Measurements from ENCODE around the gene ZFP69B. TPM values are rescaled to one million over a fixed set of nuclear protein-coding genes. Genes with fewer than 3 reads are reported as not detected.

Gene ZFP69B
- total and polyA plus RNA-seq, 2 of the 4 experiments (the other 2 are of a cell fraction), result 3.1 to 6.8 TPM

- H3K27me3 ChIP-seq (ENCODE audit: control insufficient read depth, insufficient read depth, low read length), result no peaks in the 10 kb centered on the region
- H3K14ac ChIP-seq (replicated peaks; ENCODE audit: low read depth, low read length), result no peak overlapping the region
- no TSS peak for BruUV-seq (replicated peaks)
- H2BK20ac ChIP-seq (ENCODE audit: low read depth, low read length), result no peak overlapping the region
- ChIA-PET CTCF (interaction anchor here (0.6 to 1.6 kb wide), 15 partner anchors 9 to 261 kb away, joined by 3 to 12 read pairs (median 4); partner anchors contain the start of genes COL9A2 and SMAP2), POLR2A (ENCODE audit: unreplicated experiment) (no interaction called here)
- no peak overlapping the region for H3K56ac ChIP-seq (ENCODE audit: extremely low read depth, insufficient read depth, low read length)
- H3K79me1 ChIP-seq (ENCODE audit: low read depth in 1 of 2, low read length in 2 of 2), result peaks cover 6 to 42% of the 10 kb centered on the region in 2 experiments; a peak in 3 of 4 replicates
- dilution Hi-C loops (cut with HindIII; ENCODE audit: low sequenced_read_pairs, unreplicated experiment) (no loop called here), in situ Hi-C loops (cut with MboI; ENCODE audit: low sequenced_read_pairs) (loop anchor here (5.0 kb wide), 2 partner anchors 68 to 253 kb away; no protein-coding TSS in a partner anchor), intact Hi-C loops (cut with micrococcal nuclease) (loop anchor here (2.0 to 10.0 kb wide), 4 partner anchors 66 to 328 kb away; partner anchors contain the start of gene ZMPSTE24)
- H2BK5ac ChIP-seq (ENCODE audit: low read depth, low read length, poor library complexity, severe bottlenecking), result no peak overlapping the region
- H3K4me3 ChIP-seq (ENCODE audit: insufficient read depth, low read depth, low read length), result no peak overlapping the region
- peaks cover 2% of the 10 kb centered on the region; the same call in 1 of the 2 replicates for H3K4me1 ChIP-seq (ENCODE audit: control insufficient read depth, insufficient read depth, low read length)
- H3K9ac ChIP-seq (ENCODE audit: low read depth, low read length), result no peak overlapping the region
- ATAC-seq (ENCODE audit: low read depth), result peak; percentile 82
- H4K91ac ChIP-seq (ENCODE audit: insufficient read depth, low read depth, low read length), result no peak overlapping the region
- H2BK15ac ChIP-seq (ENCODE audit: low read depth, low read length), result no peak overlapping the region
- H2BK120ac ChIP-seq (ENCODE audit: low read depth, low read length), result no peak overlapping the region
- 0 out of 2 replicates have a peak, but pooled peaks cover 8% of the 10 kb centered on the region for H4K20me1 ChIP-seq (ENCODE audit: insufficient read depth, low read length)
- H3K9me1 ChIP-seq (ENCODE audit: insufficient read depth, low read length), result peaks cover 2% of the 10 kb centered on the region; the same call in 1 of the 2 replicates
- DNase-seq, result peak; percentile 79
- H3K4me2 ChIP-seq (ENCODE audit: low read depth, low read length), result peak overlapping the region; percentile 64
- H3K36me3 ChIP-seq (ENCODE audit: control insufficient read depth, insufficient read depth, low read length), result peaks cover 3% of the 10 kb centered on the region; the same call in 1 of the 2 replicates
- no peaks in the 10 kb centered on the region for H3K9me3 ChIP-seq (ENCODE audit: control insufficient read depth, insufficient read depth, low read length)
- no peak overlapping the region for H3K4ac ChIP-seq (ENCODE audit: low read depth, low read length)
- no peak overlapping the region for H4K5ac ChIP-seq (ENCODE audit: low read depth, low read length)
- H4K8ac ChIP-seq (ENCODE audit: low read depth in 2 of 2, low read length in 2 of 2), result no peak overlapping the region
- no peak overlapping the region for H2AFZ ChIP-seq (replicated peaks; ENCODE audit: low read length, poor library complexity)
- no peak overlapping the region for H2AK5ac ChIP-seq (ENCODE audit: low read depth, low read length)
- WGBS, 2 experiments (ENCODE audit: extremely low coverage in 2 of 2, insufficient read length in 1 of 2), result 93% methylated on average over 3 of the region's 11 CpGs; no CpG with 5 or more reads in 1 of the 2 experiments
- no peak overlapping the region for H3K27ac ChIP-seq (ENCODE audit: insufficient read depth, low read length)
- no peak overlapping the region for H3K23ac ChIP-seq (ENCODE audit: low read depth, low read length)
- H3K18ac ChIP-seq (ENCODE audit: low read depth, low read length), result no peak overlapping the region
- no peak overlapping the region for H2AK9ac ChIP-seq (replicated peaks; ENCODE audit: low read depth, low read length, poor library complexity)
- TF ChIP-seq NFE2L2 (IDR thresholded peaks at IDR 0.05; ENCODE audit: low read depth, low read length) (no peak), RFX5 (IDR thresholded peaks at IDR 0.05; ENCODE audit: low read depth, low read length) (no peak), SMC3 (IDR thresholded peaks at IDR 0.05; ENCODE audit: low read depth, low read length) (peak; percentile 88), RCOR1 (IDR thresholded peaks at IDR 0.05; ENCODE audit: insufficient replicate concordance, low read length) (no peak), POLR2A (IDR thresholded peaks at IDR 0.05; ENCODE audit: low read depth, low read length) (no peak), FOS (IDR thresholded peaks at IDR 0.05; ENCODE audit: low read depth, low read length) (no peak), MAZ (IDR thresholded peaks at IDR 0.05; ENCODE audit: borderline replicate concordance, low read depth, low read length) (no peak), CTCF (conservative IDR thresholded peaks at IDR 0.05; ENCODE audit: low read depth, low read length) (peak; percentile 80), BHLHE40 (IDR thresholded peaks at IDR 0.05; ENCODE audit: low read depth, low read length) (no peak), MAFK (IDR thresholded peaks at IDR 0.05; ENCODE audit: low read depth, low read length) (no peak), RAD21 (IDR thresholded peaks at IDR 0.05; ENCODE audit: low read length) (peak; percentile 90), MXI1 (IDR thresholded peaks at IDR 0.05; ENCODE audit: borderline replicate concordance, low read depth, low read length) (no peak)
- TF ChIP-seq, protein P1, sequence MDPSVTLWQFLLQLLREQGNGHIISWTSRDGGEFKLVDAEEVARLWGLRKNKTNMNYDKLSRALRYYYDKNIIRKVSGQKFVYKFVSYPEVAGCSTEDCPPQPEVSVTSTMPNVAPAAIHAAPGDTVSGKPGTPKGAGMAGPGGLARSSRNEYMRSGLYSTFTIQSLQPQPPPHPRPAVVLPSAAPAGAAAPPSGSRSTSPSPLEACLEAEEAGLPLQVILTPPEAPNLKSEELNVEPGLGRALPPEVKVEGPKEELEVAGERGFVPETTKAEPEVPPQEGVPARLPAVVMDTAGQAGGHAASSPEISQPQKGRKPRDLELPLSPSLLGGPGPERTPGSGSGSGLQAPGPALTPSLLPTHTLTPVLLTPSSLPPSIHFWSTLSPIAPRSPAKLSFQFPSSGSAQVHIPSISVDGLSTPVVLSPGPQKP (IDR thresholded peaks at IDR 0.05; ENCODE audit: borderline replicate concordance, low read depth, low read length), result no peak
- TF ChIP-seq, protein P2, sequence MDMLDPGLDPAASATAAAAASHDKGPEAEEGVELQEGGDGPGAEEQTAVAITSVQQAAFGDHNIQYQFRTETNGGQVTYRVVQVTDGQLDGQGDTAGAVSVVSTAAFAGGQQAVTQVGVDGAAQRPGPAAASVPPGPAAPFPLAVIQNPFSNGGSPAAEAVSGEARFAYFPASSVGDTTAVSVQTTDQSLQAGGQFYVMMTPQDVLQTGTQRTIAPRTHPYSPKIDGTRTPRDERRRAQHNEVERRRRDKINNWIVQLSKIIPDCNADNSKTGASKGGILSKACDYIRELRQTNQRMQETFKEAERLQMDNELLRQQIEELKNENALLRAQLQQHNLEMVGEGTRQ (IDR thresholded peaks at IDR 0.05; ENCODE audit: low read depth, low read length), result no peak
Measured at GRCh38 chr1:40404670-40405462, 45.4 kb upstream of the ZFP69B start.
